Measurements from ENCODE around the gene ARID3A.
A peak's percentile ranks its signal among the peaks of the same experiment; 100 is the strongest.

ARID3A gene

DNA sequence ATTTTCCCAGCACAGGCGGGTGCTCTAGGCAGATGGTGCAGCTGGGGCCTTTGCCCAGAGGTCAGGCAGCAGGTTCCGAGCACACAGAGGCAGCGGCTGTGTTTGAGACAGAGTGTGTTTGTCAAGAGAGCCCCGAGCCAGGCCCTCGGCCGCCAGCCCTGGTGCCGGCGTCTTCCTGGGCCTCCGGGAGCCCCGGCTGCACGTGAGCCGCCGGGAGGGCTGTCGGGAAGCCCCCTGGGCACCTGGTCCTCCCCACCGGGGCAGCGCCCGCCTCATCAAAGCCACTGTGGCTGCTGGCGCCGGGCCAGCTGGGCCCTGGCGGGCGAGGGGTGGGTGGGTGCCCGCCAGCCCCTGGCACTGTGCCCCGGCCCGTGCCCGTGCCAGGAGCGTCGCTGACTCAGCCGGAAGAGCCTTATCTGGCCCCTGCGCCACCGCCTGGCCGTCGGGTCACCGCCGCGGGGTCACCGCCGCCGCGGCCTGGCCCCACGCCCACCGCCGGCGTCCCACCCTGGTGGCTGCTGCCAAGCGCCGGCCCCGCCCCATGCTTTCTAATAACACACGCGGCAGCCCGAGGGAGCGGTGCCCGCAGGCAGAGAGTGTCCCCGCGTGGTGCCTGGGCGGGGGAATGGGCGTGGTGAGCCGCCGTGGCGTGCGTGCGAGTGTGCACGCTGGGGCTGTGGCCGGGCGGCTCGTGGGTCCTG, 14.9 kb downstream of the ARID3A start:
- Histone ChIP-seq H3K27me3 (ENCODE audit: control insufficient read depth in 1 of 2, insufficient read depth in 2 of 2, low read length in 2 of 2) (no peaks in the 10 kb centered on the region), H3K4me3 (ENCODE audit: low read depth in 1 of 2, low read length in 2 of 2) (peak overlapping the region; percentile 48 to 60), H3K9me3 (ENCODE audit: control insufficient read depth in 1 of 2, low read length in 2 of 2) (no peaks in the 10 kb centered on the region), H3K9ac (ENCODE audit: low read depth in 1 of 2, low read length in 2 of 2) (peak overlapping the region; percentile 25 to 43), H3K27ac (ENCODE audit: low read depth, low read length) (peak overlapping the region; percentile 62), H3K4me1 (ENCODE audit: control insufficient read depth in 1 of 2, insufficient read depth in 2 of 2, low read length in 2 of 2) (peaks cover 32 to 38% of the 10 kb centered on the region in 2 donors), H3K36me3 (ENCODE audit: control insufficient read depth in 1 of 2, insufficient read depth in 2 of 2, low read length in 2 of 2) (no peaks in the 10 kb centered on the region)

DNA sequence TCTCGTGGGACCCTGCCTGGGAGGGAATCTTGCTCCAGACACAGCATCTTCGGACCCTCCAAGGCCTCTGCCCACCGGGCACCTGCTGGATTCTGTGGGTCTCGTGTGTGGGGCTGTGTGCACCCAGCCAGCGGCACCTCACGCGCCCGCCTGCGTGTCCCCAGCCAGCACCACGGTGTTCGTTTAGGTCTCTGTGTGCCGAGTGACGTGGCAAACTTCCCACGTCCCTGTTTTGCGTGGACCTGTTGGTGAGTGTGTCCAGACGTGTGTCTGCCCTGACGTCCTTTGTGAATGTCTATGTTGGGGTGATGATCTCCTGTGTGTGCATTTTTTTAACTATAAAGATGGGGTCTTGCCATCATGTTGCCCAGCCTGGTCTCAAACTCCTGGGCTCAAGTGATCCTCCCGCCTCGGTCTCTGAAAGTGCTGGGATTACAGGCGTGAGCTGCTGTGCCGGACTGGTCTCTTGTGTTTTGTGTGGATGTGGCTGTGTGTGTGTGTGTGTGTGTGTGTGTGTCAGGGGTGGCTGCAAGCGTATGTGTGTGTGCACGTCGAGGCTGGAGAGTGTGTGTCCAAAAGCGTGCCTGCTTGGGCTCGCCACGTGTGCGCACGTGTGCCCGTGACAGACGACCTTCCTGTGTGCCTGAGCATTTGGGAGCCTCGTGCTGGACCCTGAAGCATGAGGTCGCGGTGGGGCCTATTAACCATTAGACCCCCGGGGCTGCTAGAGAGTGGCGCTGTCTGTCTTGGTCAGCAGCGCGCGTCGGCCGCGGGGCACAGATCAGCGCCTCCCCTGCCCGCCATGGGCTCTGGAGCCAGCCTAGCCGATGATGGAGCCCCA, 15.7 kb downstream of the ARID3A start:
- H3K9me3 ChIP-seq (ENCODE audit: control insufficient read depth in 1 of 2, low read length in 2 of 2), result no peaks in the 10 kb centered on the region

GRCh38 chr19:942133-942645, 16.4 kb downstream of the ARID3A start:
- H3K9ac ChIP-seq (ENCODE audit: low read depth in 1 of 2, low read length in 2 of 2), result no peak overlapping the region
- H3K4me3 ChIP-seq (ENCODE audit: low read depth in 1 of 2, low read length in 2 of 2), result no peak overlapping the region
- no peak overlapping the region for H3K27ac ChIP-seq (ENCODE audit: low read depth, low read length)
- no peaks in the 10 kb centered on the region for H3K36me3 ChIP-seq (ENCODE audit: control insufficient read depth in 1 of 2, insufficient read depth in 2 of 2, low read length in 2 of 2)
- no peaks in the 10 kb centered on the region for H3K27me3 ChIP-seq (ENCODE audit: control insufficient read depth in 1 of 2, insufficient read depth in 2 of 2, low read length in 2 of 2)
- H3K9me3 ChIP-seq (ENCODE audit: control insufficient read depth in 1 of 2, low read length in 2 of 2), result no peaks in the 10 kb centered on the region
- H3K4me1 ChIP-seq (ENCODE audit: control insufficient read depth in 1 of 2, insufficient read depth in 2 of 2, low read length in 2 of 2), result peaks cover 32 to 38% of the 10 kb centered on the region in 2 donors

More for the DNA sequence above, 15.7 kb downstream of the ARID3A start:
- H3K4me3 ChIP-seq (ENCODE audit: low read depth in 1 of 2, low read length in 2 of 2), result peak overlapping the region; percentile 48 to 60
- H3K27ac ChIP-seq (ENCODE audit: low read depth, low read length), result peak overlapping the region; percentile 62
- H3K4me1 ChIP-seq (ENCODE audit: control insufficient read depth in 1 of 2, insufficient read depth in 2 of 2, low read length in 2 of 2), result peaks cover 32 to 38% of the 10 kb centered on the region in 2 donors
- H3K9ac ChIP-seq (ENCODE audit: low read depth in 1 of 2, low read length in 2 of 2), result peak overlapping the region in 1 of 2 donors; percentile 10
- H3K27me3 ChIP-seq (ENCODE audit: control insufficient read depth in 1 of 2, insufficient read depth in 2 of 2, low read length in 2 of 2), result no peaks in the 10 kb centered on the region
- no peaks in the 10 kb centered on the region for H3K36me3 ChIP-seq (ENCODE audit: control insufficient read depth in 1 of 2, insufficient read depth in 2 of 2, low read length in 2 of 2)

- Histone ChIP-seq H3K9me3 (ENCODE audit: control insufficient read depth in 1 of 2, low read length in 2 of 2) (no peaks in the 10 kb centered on the region), H3K36me3 (ENCODE audit: control insufficient read depth in 1 of 2, insufficient read depth in 2 of 2, low read length in 2 of 2) (no peaks in the 10 kb centered on the region), H3K9ac (ENCODE audit: low read depth in 1 of 2, low read length in 2 of 2) (no peak overlapping the region), H3K27me3 (ENCODE audit: control insufficient read depth in 1 of 2, insufficient read depth in 2 of 2, low read length in 2 of 2) (no peaks in the 10 kb centered on the region), H3K27ac (ENCODE audit: low read depth, low read length) (no peak overlapping the region), H3K4me1 (ENCODE audit: control insufficient read depth in 1 of 2, insufficient read depth in 2 of 2, low read length in 2 of 2) (peaks cover 32 to 38% of the 10 kb centered on the region in 2 donors), H3K4me3 (ENCODE audit: low read depth in 1 of 2, low read length in 2 of 2) (no peak overlapping the region)
These were observed 17.8 kb downstream of the ARID3A start for GRCh38 chr19:943551-944170.

DNA sequence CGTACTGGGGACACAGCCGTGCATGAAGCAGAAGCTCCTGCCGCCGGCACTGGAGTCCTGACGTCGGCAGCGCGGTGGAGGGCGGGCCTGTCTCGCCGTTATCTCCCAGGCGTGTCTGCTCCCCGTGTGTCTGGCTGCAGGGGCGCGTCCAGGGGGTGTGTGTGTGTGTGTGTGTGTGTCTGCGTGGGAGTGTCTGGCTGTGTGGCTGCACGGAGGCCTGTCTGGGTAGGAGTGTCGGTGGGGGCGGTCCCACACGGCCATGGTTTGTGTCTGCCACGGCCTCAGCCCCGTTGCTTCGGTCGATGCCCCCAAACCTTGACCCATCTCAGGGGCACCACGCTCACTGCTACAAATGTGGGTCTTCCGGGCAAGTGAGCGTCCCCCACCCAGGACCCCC, 18.3 kb downstream of the ARID3A start:
- Histone ChIP-seq H3K27me3 (ENCODE audit: control insufficient read depth in 1 of 2, insufficient read depth in 2 of 2, low read length in 2 of 2) (no peaks in the 10 kb centered on the region), H3K4me3 (ENCODE audit: low read depth in 1 of 2, low read length in 2 of 2) (peak overlapping the region in 1 of 2 donors; percentile 21), H3K27ac (ENCODE audit: low read depth, low read length) (no peak overlapping the region), H3K9ac (ENCODE audit: low read depth in 1 of 2, low read length in 2 of 2) (no peak overlapping the region), H3K4me1 (ENCODE audit: control insufficient read depth in 1 of 2, insufficient read depth in 2 of 2, low read length in 2 of 2) (peaks cover 32 to 38% of the 10 kb centered on the region in 2 donors), H3K9me3 (ENCODE audit: control insufficient read depth in 1 of 2, low read length in 2 of 2) (no peaks in the 10 kb centered on the region), H3K36me3 (ENCODE audit: control insufficient read depth in 1 of 2, insufficient read depth in 2 of 2, low read length in 2 of 2) (no peaks in the 10 kb centered on the region)

- peak overlapping the region in 1 of 2 donors; percentile 21 for H3K4me3 ChIP-seq (ENCODE audit: low read depth in 1 of 2, low read length in 2 of 2)
- no peaks in the 10 kb centered on the region for H3K27me3 ChIP-seq (ENCODE audit: control insufficient read depth in 1 of 2, insufficient read depth in 2 of 2, low read length in 2 of 2)
- H3K9me3 ChIP-seq (ENCODE audit: control insufficient read depth in 1 of 2, low read length in 2 of 2), result no peaks in the 10 kb centered on the region
- no peak overlapping the region for H3K27ac ChIP-seq (ENCODE audit: low read depth, low read length)
- no peak overlapping the region for H3K9ac ChIP-seq (ENCODE audit: low read depth in 1 of 2, low read length in 2 of 2)
- no peaks in the 10 kb centered on the region for H3K36me3 ChIP-seq (ENCODE audit: control insufficient read depth in 1 of 2, insufficient read depth in 2 of 2, low read length in 2 of 2)
- H3K4me1 ChIP-seq (ENCODE audit: control insufficient read depth in 1 of 2, insufficient read depth in 2 of 2, low read length in 2 of 2), result peaks cover 32 to 37% of the 10 kb centered on the region in 2 donors
These were observed 18.9 kb downstream of the ARID3A start for GRCh38 chr19:944663-945241.

GRCh38 chr19:945401-946252, 19.8 kb downstream of the ARID3A start:
- Histone ChIP-seq H3K27me3 (ENCODE audit: control insufficient read depth in 1 of 2, insufficient read depth in 2 of 2, low read length in 2 of 2) (no peaks in the 10 kb centered on the region), H3K27ac (ENCODE audit: low read depth, low read length) (no peak overlapping the region), H3K36me3 (ENCODE audit: control insufficient read depth in 1 of 2, insufficient read depth in 2 of 2, low read length in 2 of 2) (no peaks in the 10 kb centered on the region), H3K4me3 (ENCODE audit: low read depth in 1 of 2, low read length in 2 of 2) (no peak overlapping the region), H3K9me3 (ENCODE audit: control insufficient read depth in 1 of 2, low read length in 2 of 2) (no peaks in the 10 kb centered on the region), H3K9ac (ENCODE audit: low read depth in 1 of 2, low read length in 2 of 2) (no peak overlapping the region), H3K4me1 (ENCODE audit: control insufficient read depth in 1 of 2, insufficient read depth in 2 of 2, low read length in 2 of 2) (peaks cover 25 to 29% of the 10 kb centered on the region in 2 donors)

DNA sequence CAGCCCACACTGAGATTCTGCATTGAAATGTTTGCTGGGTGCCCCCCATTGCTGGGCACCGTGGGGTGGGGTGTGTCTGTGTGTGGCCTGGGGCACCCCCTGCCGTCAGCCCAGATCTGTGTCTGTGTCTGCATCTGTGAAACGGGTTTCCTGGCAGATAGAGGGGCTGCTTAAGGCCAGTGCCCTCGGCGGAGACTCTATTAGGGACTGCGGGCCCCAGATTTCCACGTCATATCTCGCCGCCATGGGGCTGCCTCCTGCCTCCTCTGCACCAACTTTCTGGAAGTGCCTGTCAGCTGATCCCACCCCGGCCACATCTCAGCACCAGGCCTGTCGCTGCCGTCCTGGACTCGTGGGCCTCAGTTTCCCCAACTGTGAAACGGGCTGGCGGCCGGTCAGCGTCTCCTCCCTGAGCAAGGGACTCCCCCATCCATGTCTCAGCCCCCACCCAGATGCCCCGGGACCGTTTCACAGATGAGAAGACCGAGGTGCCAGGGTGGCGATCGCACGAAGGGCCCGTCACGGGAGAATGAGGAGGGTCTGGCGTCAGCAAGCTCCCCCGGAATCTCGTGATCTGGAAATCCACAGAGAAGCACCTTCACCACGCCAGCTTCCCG, 21.4 kb downstream of the ARID3A start:
- Histone ChIP-seq H3K27ac (ENCODE audit: low read depth, low read length) (peak overlapping the region; percentile 20), H3K9me3 (ENCODE audit: control insufficient read depth in 1 of 2, low read length in 2 of 2) (no peaks in the 10 kb centered on the region), H3K9ac (ENCODE audit: low read depth in 1 of 2, low read length in 2 of 2) (no peak overlapping the region), H3K4me1 (ENCODE audit: control insufficient read depth in 1 of 2, insufficient read depth in 2 of 2, low read length in 2 of 2) (peaks cover 15 to 24% of the 10 kb centered on the region in 2 donors), H3K4me3 (ENCODE audit: low read depth in 1 of 2, low read length in 2 of 2) (no peak overlapping the region), H3K27me3 (ENCODE audit: control insufficient read depth in 1 of 2, insufficient read depth in 2 of 2, low read length in 2 of 2) (no peaks in the 10 kb centered on the region), H3K36me3 (ENCODE audit: control insufficient read depth in 1 of 2, insufficient read depth in 2 of 2, low read length in 2 of 2) (no peaks in the 10 kb centered on the region)
